ENCODE measurements around the gene WDR11. TPM values are rescaled to one million over a fixed set of nuclear protein-coding genes. Genes with fewer than 3 reads are reported as not detected.

WDR11 gene
- polyA plus RNA-seq, 1 donor = 29.4 TPM

DNA sequence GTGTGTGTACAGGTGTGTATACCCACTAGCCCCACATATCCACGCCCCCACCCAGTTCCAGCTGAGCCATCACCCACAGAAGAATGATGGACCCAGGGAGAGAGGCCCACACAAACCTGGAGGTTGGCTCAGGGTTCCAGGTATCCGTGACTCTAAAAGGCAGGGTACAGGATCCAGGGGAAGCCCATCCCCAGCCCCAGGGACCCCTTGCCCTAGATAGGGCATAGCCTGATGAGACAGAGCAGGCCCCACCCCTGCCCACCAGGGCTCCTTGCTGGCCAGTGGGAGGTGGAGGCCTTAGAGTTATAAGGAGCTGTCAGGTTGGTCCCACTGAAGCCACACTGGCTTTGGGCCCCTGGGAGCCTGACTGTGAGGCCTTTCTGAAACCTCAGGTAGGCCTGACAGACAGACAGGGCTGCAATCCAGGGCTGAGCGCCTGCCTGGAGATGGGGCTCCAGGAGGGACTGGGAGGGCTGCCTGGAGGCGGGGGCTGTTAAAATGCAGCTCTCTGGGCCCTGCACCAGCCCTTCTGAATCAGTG lies 93.5 kb downstream of the WDR11 start:
- no peak for DNase-seq (ENCODE audit: low read depth)

DNA sequence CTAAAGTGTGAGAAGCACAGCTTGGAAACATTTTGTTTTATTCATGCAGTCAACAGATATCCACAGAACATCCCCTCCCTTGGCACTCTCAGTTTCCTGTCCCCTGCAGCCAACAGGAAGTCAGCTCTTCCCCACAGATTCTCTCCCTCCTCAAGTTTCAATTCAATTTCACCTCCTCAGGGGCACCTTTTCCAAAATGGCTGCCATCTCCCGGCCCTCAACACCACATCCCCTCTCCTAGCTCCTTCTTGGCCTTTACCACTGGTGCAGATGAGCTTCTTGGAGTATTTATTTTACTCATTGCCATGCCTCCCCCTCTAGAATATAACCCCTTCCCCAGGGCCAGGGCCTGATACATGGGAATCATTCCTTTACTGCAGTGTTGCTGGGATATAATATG lies 94.0 kb downstream of the WDR11 start:
- no peak for DNase-seq (ENCODE audit: low read depth)

DNA sequence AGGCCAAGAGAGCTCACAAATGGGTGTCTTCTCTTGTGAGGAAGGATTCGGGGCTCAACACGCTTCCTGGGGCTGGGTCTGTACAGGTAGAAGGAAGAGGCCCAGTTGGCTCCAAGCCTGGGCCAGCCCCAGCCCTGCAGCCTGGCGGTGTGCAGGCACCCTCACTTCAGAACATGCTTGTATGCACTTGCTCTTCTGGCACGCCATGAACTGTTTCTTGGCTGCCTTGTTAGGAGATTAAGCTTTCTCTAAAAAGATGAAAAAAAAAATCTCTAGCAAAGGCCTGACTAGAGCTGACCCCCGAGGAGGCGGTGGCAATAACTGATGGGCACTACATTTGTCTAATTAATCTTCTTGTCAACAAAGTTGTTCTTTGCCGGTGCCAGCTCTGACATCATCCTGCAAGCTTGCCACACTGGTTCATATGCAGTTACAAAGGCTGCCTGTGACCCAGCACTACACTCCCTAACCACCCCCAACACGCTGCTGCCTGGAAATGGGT lies 94.7 kb downstream of the WDR11 start:
- DNase-seq (ENCODE audit: low read depth) = no peak

DNA sequence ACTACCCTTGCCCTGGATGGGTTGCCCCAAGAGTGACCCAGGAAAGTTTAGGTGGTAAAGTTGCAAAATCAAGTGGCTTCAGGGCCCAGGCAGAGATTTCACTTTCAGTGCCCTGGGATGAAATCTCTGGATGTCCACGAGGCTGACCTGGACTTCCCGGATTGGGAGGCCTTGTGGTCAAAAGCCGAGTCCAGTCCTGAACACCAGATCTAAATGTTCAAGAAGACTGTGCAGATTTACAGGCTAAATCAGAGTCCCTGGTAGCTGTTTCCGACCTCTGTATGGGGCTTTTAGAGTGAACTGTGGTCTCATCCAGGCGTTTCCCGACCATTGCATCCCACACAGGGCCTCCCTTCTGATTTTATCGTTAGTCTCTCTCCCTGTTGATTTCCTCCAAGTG lies 95.3 kb downstream of the WDR11 start:
- DNase-seq (ENCODE audit: low read depth) = no peak

DNA sequence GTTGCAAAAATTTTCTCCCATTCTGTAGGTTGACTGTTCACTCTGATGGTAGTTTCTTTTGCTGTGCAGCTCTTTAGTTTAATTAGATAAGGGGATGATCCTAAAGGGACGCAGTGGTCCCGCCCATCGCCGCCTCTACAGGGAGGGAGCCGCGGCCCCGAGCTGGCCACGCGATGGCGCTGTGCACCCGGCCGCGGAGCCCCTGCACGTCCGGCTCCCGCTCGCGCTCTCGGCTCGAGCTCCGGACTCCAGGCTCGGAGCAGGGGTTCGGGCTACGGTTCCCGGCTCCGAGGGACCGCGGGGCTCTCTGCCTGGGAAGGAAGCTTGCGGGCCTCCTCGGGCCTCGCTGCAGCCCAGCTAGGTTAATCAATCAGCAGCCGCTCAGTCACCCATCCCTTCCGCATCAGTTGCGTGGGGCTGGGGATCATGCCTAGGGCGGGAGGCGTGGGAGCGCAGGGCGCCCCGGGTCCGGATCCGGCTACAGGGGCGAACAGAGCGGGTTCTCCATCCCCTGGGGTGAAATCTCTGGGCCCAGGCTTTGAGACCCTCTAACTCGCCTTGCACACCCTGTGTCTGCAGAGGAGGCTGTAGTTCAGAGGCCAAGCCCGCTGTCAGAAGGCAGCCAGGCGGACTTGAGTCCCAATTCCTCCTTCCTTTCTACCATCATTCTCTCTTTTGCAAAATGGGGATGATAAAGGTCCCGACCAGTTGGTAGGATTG lies 97.9 kb downstream of the WDR11 start:
- peak; percentile 44 for DNase-seq (ENCODE audit: low read depth)

DNA sequence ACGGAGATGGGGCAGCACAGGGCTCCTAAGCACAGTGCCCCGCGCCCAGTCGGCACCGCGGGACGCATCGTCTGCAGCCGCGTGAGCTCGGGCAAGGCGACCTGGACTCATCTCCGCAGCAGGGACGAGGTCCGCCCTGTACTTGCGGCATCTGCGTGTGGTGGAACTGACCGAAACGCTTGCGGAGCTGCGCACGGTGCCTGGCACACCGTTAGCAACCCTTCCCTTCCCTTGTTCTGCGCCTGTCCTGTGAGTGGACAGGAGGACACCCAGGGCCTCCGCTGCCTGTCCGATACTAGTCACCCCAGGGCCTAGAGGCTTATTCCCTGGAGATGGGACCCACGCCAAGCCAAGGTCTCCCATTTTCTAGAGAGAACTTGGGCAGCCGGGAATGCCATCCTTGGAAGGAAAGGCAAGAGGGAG lies 98.5 kb downstream of the WDR11 start:
- no peak for DNase-seq (ENCODE audit: low read depth)

DNA sequence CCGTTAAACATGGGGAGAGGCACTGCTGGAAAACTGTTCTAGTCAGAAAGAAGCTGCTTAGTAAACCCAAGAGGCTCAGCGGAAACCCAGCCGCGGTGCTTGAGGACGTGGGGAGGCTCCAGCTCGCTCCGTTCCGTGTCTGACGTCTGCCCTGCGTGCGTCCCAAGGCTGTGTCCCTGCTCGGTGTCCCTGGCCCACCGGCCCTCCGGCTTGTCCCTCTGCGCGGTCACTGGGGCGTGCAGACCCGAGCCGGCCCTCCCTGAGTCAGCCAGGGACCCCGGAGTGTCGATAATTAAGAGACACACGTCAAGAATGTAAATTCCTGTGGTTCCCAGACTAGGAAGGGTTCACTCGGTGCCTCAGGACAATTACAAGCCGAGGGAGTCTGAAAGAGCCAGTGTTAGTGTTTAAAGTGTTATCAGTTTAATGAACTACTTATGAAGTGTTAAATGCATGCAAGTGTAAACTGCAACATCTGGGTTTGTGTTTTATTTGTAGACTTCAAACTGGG lies 98.9 kb downstream of the WDR11 start:
- DNase-seq (ENCODE audit: low read depth) = no peak

DNA sequence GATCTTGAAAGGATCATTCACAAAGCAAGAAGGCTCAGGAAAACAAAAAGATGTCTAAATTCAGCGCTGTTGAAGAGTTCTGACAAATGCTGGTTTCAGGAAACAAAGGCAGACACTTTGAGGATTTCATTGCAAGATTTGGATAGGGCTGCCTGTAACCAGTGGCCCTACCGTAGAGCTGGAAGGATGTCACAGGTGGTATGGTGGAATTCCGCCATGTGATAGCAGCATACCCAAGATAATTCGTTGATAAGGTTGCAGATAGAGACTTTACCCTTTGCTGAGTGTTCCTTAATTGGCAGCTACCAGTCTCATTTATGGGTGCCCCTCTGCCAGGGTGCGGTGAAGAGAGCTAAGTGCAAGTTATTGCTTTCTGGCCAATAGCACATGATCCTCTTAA lies 100.1 kb downstream of the WDR11 start:
- DNase-seq (ENCODE audit: low read depth) = no peak

DNA sequence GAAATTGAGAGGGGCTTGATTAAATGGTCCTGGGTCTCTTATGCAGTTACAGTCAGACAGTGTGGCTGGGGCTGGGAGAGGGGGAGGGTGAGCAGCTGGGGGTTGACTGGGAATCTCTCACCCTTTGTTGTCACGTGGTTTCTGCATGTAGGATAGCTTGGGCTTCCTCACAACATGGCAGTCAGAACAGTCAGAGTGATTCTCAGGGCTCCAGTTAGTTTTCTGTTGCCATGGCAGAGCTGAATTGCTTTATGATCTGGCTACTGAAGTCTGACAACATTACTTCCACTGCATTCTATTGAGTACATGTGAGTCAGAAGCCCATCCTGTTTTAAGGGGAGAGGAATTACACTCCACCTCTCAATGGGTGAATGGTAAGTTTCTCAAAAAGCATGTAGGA lies 102.7 kb downstream of the WDR11 start:
- no peak for DNase-seq (ENCODE audit: low read depth)
